ENCODE data around the gene HPCAL1. TPM values are rescaled to one million over a fixed set of nuclear protein-coding genes. Genes with fewer than 3 reads are reported as not detected.
"Not testable (repeated sequence)": the region's sequence is repeated elsewhere in the genome, so short reads cannot be mapped to it uniquely, and the experiment has no call there.

The HPCAL1 gene
- total and polyA plus RNA-seq, 8 donors: 58.1 to 108 (median 72.1) TPM

DNA sequence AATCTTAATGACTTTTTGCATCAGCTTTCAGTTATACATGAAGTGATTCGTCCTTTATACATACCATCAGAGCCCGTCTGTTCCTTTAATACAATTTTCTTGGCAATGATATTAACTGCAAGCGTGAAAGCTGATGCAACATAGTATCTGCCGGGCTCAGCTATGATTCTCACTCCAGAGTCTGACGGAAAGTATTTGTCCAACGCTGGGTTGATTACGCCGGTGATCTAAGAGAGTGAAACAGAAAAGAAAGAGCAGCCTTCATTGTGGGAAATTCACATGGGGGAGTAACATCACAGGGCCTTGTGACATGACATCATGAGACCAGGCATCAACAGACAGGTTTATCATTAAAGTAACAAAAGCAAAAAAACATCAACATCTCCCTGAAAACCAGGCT lies 139.2 kb downstream of the HPCAL1 start:
- Histone ChIP-seq H3K9me3 (no peaks in the 10 kb centered on the region), H3K36me3 (peaks cover 0 to 61% of the 10 kb centered on the region in 2 donors), H3K27me3 (no peaks in the 10 kb centered on the region), H3K4me1 (peaks cover 0 to 15% of the 10 kb centered on the region in 2 donors), H3K27ac (no peak overlapping the region), H3K4me3 (no peak overlapping the region)
- ATAC-seq (no peak), DNase-seq (no peak)
- no peak for TF ChIP-seq CTCF (IDR thresholded peaks at IDR 0.05)
- intact Hi-C loops (cut with DNase I): no loop called here

DNA sequence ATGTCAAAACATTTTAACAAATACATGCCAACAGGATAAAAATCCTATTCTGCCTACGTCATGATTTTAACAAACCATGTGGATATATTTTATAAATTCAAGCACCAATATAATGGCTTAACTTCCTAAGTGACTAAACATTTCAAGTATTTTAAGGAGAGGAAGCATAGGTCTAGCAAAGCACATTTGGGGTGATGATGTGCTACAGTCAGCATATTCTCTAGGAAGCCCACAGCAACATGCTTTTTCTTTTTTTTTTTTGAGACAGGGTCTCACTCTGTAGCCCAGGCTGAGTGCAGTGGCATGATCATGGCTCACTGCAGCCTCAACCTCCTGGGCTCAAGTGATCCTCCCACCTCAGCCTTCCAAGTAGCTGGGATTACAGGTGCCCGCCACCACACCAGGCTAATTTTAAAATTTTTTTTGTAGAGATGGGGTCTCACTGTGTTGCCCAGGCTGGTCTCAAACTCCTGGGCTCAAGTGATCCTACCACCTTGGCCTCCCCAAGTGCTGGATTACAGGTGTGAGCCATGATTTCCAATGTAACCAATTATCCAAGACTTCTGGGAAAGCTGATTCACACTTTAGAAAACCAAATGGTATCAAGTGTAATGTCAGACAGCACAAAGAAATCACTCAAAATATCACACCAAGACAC lies 139.9 kb downstream of the HPCAL1 start:
- ATAC-seq; intact Hi-C loops (cut with DNase I); H3K27ac ChIP-seq; H3K27me3 ChIP-seq; H3K9me3 ChIP-seq; DNase-seq; H3K4me3 ChIP-seq: not testable (repeated sequence)
- Histone ChIP-seq H3K36me3 (peaks cover 0 to 61% of the 10 kb centered on the region in 2 donors), H3K4me1 (peaks cover 0 to 21% of the 10 kb centered on the region in 2 donors)

DNA sequence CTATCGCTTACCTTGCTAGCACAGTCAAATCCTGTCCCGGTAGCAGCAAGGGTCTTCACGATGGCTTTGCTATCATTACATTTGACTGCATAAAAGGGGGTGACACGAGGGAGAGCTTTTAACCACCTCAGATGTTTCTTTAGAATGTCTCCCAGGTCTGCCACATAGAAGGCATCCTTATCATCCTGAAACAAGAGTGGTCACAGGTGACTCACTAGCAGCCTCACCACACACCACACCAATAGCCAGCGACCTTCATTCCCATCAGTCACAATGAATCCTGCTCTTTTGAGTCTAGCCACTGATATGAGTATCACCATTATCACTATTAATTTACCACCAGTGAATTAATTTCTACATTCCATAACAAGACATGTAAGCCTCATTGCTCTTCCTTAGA lies 141.8 kb downstream of the HPCAL1 start:
- peaks cover 4 to 32% of the 10 kb centered on the region in 2 donors for H3K4me1 ChIP-seq
- no peak overlapping the region for H3K27ac ChIP-seq
- no peaks in the 10 kb centered on the region for H3K27me3 ChIP-seq
- no peak for DNase-seq
- TF ChIP-seq CTCF (IDR thresholded peaks at IDR 0.05): no peak
- intact Hi-C loops (cut with DNase I): no loop called here
- peaks cover 0 to 54% of the 10 kb centered on the region in 2 donors for H3K36me3 ChIP-seq
- ATAC-seq: no peak
- H3K4me3 ChIP-seq: no peak overlapping the region
- no peaks in the 10 kb centered on the region for H3K9me3 ChIP-seq

DNA sequence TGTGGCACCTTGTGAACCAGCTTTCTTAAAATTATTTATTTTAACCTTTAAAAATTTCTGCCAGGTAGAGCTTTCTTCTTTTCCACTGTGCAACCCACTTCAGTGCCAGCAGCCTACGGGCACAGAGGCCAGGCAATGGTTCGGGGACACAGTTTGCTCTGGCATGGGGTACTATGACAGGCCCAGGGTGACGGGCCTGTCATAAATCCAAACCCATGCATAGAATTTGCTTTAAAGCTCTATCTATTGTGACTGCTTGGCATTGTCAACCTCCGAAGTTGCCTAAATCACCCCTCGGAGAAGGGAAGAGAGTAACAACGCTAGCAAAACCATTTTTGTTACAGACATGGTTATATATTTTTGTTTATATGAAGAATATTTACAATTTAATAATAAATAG lies 143.9 kb downstream of the HPCAL1 start:
- peaks cover 5 to 44% of the 10 kb centered on the region in 2 donors for H3K4me1 ChIP-seq
- ATAC-seq (no peak), DNase-seq (no peak)
- H3K36me3 ChIP-seq: peaks cover 0 to 32% of the 10 kb centered on the region in 2 donors
- H3K27me3 ChIP-seq: no peaks in the 10 kb centered on the region
- intact Hi-C loops (cut with DNase I): no loop called here
- peak overlapping the region; percentile 54 to 78 for H3K4me3 ChIP-seq
- H3K9me3 ChIP-seq: no peaks in the 10 kb centered on the region
- no peak for TF ChIP-seq CTCF (IDR thresholded peaks at IDR 0.05)
- peak overlapping the region in 1 of 2 donors; percentile 94 for H3K27ac ChIP-seq

DNA sequence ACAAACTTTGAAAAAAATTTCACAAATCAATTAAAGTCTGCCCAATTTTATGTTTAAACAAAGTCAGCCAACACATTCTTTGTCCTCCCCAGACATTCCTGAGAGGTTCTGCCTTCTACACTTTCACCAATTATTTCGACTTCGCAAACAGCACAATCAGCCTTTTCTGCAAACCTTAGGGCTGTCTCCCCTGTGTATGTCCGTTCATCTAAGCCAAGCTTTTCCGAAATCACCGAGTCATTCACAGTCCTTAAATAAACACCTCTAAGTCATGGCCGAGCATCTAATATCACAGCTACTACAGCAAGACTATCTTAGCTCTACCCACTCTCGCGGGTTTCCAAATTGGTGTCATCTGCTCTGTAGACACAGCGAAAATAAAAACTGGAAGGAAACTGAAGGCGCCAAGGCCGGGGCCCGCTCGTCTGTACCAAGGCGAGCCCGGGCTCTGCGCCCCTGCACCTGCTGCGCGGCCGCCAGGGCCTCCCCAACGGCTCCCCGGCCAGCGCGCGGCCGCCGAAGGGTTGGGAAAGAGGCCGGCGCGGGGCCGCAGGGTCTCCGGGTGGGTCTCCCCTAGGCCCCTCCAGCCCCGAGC lies 144.7 kb downstream of the HPCAL1 start:
- peak; percentile 30 for ATAC-seq
- intact Hi-C loops (cut with DNase I): no loop called here

More for the DNA sequence above, 144.7 kb downstream of the HPCAL1 start:
- Histone ChIP-seq H3K9me3 (no peaks in the 10 kb centered on the region), H3K4me3 (peak overlapping the region; percentile 54 to 78), H3K4me1 (peaks cover 5 to 44% of the 10 kb centered on the region in 2 donors), H3K27me3 (no peaks in the 10 kb centered on the region), H3K27ac (peak overlapping the region; percentile 94), H3K36me3 (peaks cover 0 to 24% of the 10 kb centered on the region in 2 donors)
- DNase-seq: no peak
- TF ChIP-seq CTCF (IDR thresholded peaks at IDR 0.05): peak in 1 of 2 donors; percentile 14

All from left lung (tissue), 10 donors.